WTC11 (cell line): ENCODE results near the gene PFKFB3. TPM values are rescaled to one million over a fixed set of nuclear protein-coding genes. Genes with fewer than 3 reads are reported as not detected.

Experiments
- ATAC-seq: fragments of 200-7000 bp; cut with Tn5 transposase; 2 replicates; pipeline ENCODE4 v1.10.0; 2021; ENCODE audit warnings: mild to moderate bottlenecking, moderate library complexity
- CTCF ChIA-PET: fragments of 300-600 bp; sonication (Branson Sonifier 250); formaldehyde crosslinking; loops from one replicate; lab custom pipeline; 2021; ENCODE audit warnings: antibody characterized with exemption; lab: Charles Lee
- POLR2A ChIA-PET: fragments of 350-600 bp; sonication (Branson Sonifier 250); formaldehyde crosslinking; loops from one replicate; lab custom pipeline; 2021; ENCODE audit warnings: antibody characterized with exemption; lab: Charles Lee
- DNase-seq: peaks from one replicate; pipeline ENCODE4 v3.0.0; 2021; ENCODE audit warnings: low spot score
- H3K27ac Mint-ChIP-seq: 2 replicates; pipeline ENCODE4 v1.8.0; 2021; ENCODE audit warnings: mixed read lengths
- H3K27me3 Mint-ChIP-seq: 2 replicates; pipeline ENCODE4 v1.8.0; 2021; ENCODE audit warnings: low read depth, mild to moderate bottlenecking, moderate library complexity, mixed read lengths
- H3K36me3 Mint-ChIP-seq: 2 replicates; pipeline ENCODE4 v1.8.0; 2021; ENCODE audit warnings: mixed read lengths
- H3K4me1 Mint-ChIP-seq: 2 replicates; pipeline ENCODE4 v1.8.0; 2022; ENCODE audit warnings: mixed read lengths
- H3K4me3 Mint-ChIP-seq: 2 replicates; pipeline ENCODE4 v1.8.0; 2021; ENCODE audit warnings: mild to moderate bottlenecking, moderate library complexity, mixed read lengths
- H3K9me3 Mint-ChIP-seq: 2 replicates; pipeline ENCODE4 v1.8.0; 2021; ENCODE audit warnings: mixed read lengths
- AR ChIP-seq: fragments of 250-450 bp; sonication (Bioruptor Pico); IDR thresholded peaks from 2 replicates; pipeline ENCODE4 v1.9.0; 2021; ENCODE audit warnings: mild to moderate bottlenecking
- ATF2 ChIP-seq: sonication (generic); formaldehyde crosslinking; IDR thresholded peaks from 2 replicates; pipeline ENCODE4 v1.8.1; 2022; ENCODE audit warnings: low read depth, missing genetic modification reagents, borderline replicate concordance
- CDX4 ChIP-seq: fragments of 250-450 bp; sonication (Bioruptor Pico); IDR thresholded peaks from 2 replicates; pipeline ENCODE4 v1.9.0; 2021; ENCODE audit warnings: moderate library complexity, mild to moderate bottlenecking, inconsistent platforms, borderline replicate concordance
- ESRRA ChIP-seq: sonication (generic); formaldehyde crosslinking; IDR thresholded peaks from 2 replicates; pipeline ENCODE4 v1.8.1; 2022; ENCODE audit warnings: mild to moderate bottlenecking, missing genetic modification reagents, borderline replicate concordance
- GABPB1 ChIP-seq: sonication (generic); formaldehyde crosslinking; IDR thresholded peaks from 2 replicates; pipeline ENCODE4 v1.8.1; 2023; ENCODE audit warnings: mild to moderate bottlenecking, missing genetic modification reagents
- GRHL2 ChIP-seq: fragments of 250-450 bp; sonication (Bioruptor Pico); IDR thresholded peaks from 2 replicates; pipeline ENCODE4 v1.8.0; 2022; ENCODE audit warnings: mild to moderate bottlenecking, moderate library complexity; ENCODE audit not compliant: insufficient replicate concordance, severe bottlenecking
- MLX ChIP-seq: sonication (generic); formaldehyde crosslinking; IDR thresholded peaks from 2 replicates; pipeline ENCODE4 v1.8.1; 2023; ENCODE audit warnings: mild to moderate bottlenecking, missing genetic modification reagents, moderate library complexity
- MYBL2 ChIP-seq: sonication (generic); formaldehyde crosslinking; IDR thresholded peaks from 2 replicates; pipeline ENCODE4 v1.8.1; 2023; ENCODE audit warnings: mild to moderate bottlenecking, moderate library complexity, missing genetic modification reagents
- NFATC4 ChIP-seq: fragments of 250-450 bp; sonication (Bioruptor Pico); IDR thresholded peaks from 2 replicates; pipeline ENCODE4 v1.9.0; 2021; ENCODE audit warnings: mild to moderate bottlenecking
- SMAD4 ChIP-seq: sonication (generic); formaldehyde crosslinking; IDR thresholded peaks from 2 replicates; pipeline ENCODE4 v1.8.0; 2022; ENCODE audit warnings: mild to moderate bottlenecking, missing genetic modification reagents
- SP1 ChIP-seq: sonication (generic); formaldehyde crosslinking; conservative IDR thresholded peaks from 2 replicates; pipeline ENCODE4 v1.8.1; 2022; ENCODE audit warnings: missing genetic modification reagents
- STAT6 ChIP-seq: sonication (generic); formaldehyde crosslinking; conservative IDR thresholded peaks from 2 replicates; pipeline ENCODE4 v1.8.1; 2023; ENCODE audit warnings: mild to moderate bottlenecking, low read depth, missing genetic modification reagents, moderate library complexity
- TCF7 ChIP-seq: sonication (generic); formaldehyde crosslinking; IDR thresholded peaks from 2 replicates; pipeline ENCODE4 v1.8.0; 2022; ENCODE audit warnings: mild to moderate bottlenecking, low read depth, missing genetic modification reagents, moderate library complexity
- ZMAT4 ChIP-seq: fragments of 250-450 bp; sonication (Bioruptor Pico); IDR thresholded peaks from 2 replicates; pipeline ENCODE4 v1.9.0; 2021; ENCODE audit warnings: mild to moderate bottlenecking
- ZNF281 ChIP-seq: sonication (generic); formaldehyde crosslinking; IDR thresholded peaks from 2 replicates; pipeline ENCODE4 v1.8.0; 2023; ENCODE audit warnings: mild to moderate bottlenecking, missing genetic modification reagents
- ZNF416 ChIP-seq: fragments of 250-450 bp; sonication (Bioruptor Pico); IDR thresholded peaks from 2 replicates; pipeline ENCODE4 v1.9.0; 2021; ENCODE audit warnings: mild to moderate bottlenecking, inconsistent platforms
- ZNF423 ChIP-seq: fragments of 250-450 bp; sonication (Bioruptor Pico); IDR thresholded peaks from 2 replicates; pipeline ENCODE4 v2.1.2; 2022; ENCODE audit warnings: mild to moderate bottlenecking, moderate library complexity
- ZNF512 ChIP-seq: sonication (generic); formaldehyde crosslinking; IDR thresholded peaks from 2 replicates; pipeline ENCODE4 v1.8.1; 2022; ENCODE audit warnings: missing genetic modification reagents, borderline replicate concordance
- ZNF671 ChIP-seq: fragments of 250-450 bp; sonication (Bioruptor Pico); IDR thresholded peaks from 2 replicates; pipeline ENCODE4 v1.8.0; 2021; ENCODE audit warnings: mild to moderate bottlenecking
- total RNA-seq: library from RNA; stranded (reverse); gene quantifications from 3 replicates; pipeline ENCODE4 v1.2.3, GENCODE V29; 2021

The PFKFB3 gene
- total RNA-seq, 1 experiment from 2014 or later = 30.6 TPM

GRCh38 chr10:6255548-6256061, 52.9 kb downstream of the PFKFB3 start (continued):
- TF ChIP-seq ZNF281 (CRISPR knock-in tag) (no peak), ATF2 (CRISPR knock-in tag) (no peak), ZNF671 (no peak), MLX (CRISPR knock-in tag) (no peak), NFATC4 (no peak), GABPB1 (CRISPR knock-in tag) (no peak)

- no peak for ATAC-seq
Measured at GRCh38 chr10:6256439-6256838, 53.7 kb downstream of the PFKFB3 start.

More at GRCh38 chr10:6256439-6256838, 53.7 kb downstream of the PFKFB3 start:
- no peak for DNase-seq
- POLR2A ChIA-PET = no interaction called here
- H3K27ac Mint-ChIP-seq = no peak overlapping the region
- H3K27me3 Mint-ChIP-seq = no peaks in the 10 kb centered on the region
- peaks cover 15% of the 10 kb centered on the region for H3K36me3 Mint-ChIP-seq
- peaks cover 25% of the 10 kb centered on the region for H3K9me3 Mint-ChIP-seq
- CTCF ChIA-PET = interaction anchor here (1.3 kb wide), 1 partner anchor 146 kb away, joined by 7 read pairs; no protein-coding TSS in a partner anchor
- H3K4me3 Mint-ChIP-seq = no peak overlapping the region
- TF ChIP-seq STAT6 (CRISPR knock-in tag) = no peak
- TF ChIP-seq ZNF416 (CRISPR knock-in tag) = no peak
- TF ChIP-seq ZMAT4 (CRISPR knock-in tag) = no peak
- TF ChIP-seq ZNF671 = no peak
- no peak for TF ChIP-seq TCF7 (CRISPR knock-in tag)
- TF ChIP-seq CDX4 (CRISPR knock-in tag) = no peak
- no peak for TF ChIP-seq GRHL2 (CRISPR knock-in tag)
- TF ChIP-seq SP1 (CRISPR knock-in tag) = no peak
- TF ChIP-seq ZNF512 = no peak
- no peak for TF ChIP-seq ESRRA (CRISPR knock-in tag)
- TF ChIP-seq MYBL2 = no peak
- TF ChIP-seq AR (CRISPR knock-in tag) = no peak
- no peak for TF ChIP-seq ZNF423 (CRISPR knock-in tag)
- no peak for TF ChIP-seq SMAD4 (CRISPR knock-in tag)
- no peaks in the 10 kb centered on the region for H3K4me1 Mint-ChIP-seq
